ENCODE results near the gene MPO.

MPO gene

DNA sequence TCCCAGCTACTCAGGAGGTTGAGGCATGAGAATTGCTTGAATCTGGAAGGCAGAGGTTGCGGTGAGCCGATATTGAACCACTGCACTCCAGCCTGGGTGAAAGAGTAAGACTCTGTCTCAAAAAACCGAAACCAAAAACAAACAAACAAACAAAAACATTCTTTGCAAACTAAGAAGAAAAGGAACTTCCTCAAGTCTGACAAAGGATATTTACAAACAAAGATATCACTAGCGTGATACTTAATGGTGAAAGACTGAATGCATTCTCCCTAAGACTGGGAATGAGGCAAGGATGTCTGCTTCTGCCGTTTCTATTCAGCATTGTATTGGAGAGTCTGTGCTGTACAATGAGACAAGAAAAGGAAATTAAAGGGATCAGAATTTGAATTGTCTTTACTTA, 10.5 kb upstream of the MPO start:
- TF ChIP-seq CSRNP3 (CRISPR knock-in tag; IDR thresholded peaks at IDR 0.05), result no peak
- no peak for TF ChIP-seq TOX (CRISPR knock-in tag; IDR thresholded peaks at IDR 0.05; ENCODE audit: borderline replicate concordance)
- no peak for TF ChIP-seq RARB (CRISPR knock-in tag; IDR thresholded peaks at IDR 0.05)
- TF ChIP-seq BACH2 (CRISPR knock-in tag; IDR thresholded peaks at IDR 0.05; ENCODE audit: borderline replicate concordance), result no peak
- TF ChIP-seq, protein P1, sequence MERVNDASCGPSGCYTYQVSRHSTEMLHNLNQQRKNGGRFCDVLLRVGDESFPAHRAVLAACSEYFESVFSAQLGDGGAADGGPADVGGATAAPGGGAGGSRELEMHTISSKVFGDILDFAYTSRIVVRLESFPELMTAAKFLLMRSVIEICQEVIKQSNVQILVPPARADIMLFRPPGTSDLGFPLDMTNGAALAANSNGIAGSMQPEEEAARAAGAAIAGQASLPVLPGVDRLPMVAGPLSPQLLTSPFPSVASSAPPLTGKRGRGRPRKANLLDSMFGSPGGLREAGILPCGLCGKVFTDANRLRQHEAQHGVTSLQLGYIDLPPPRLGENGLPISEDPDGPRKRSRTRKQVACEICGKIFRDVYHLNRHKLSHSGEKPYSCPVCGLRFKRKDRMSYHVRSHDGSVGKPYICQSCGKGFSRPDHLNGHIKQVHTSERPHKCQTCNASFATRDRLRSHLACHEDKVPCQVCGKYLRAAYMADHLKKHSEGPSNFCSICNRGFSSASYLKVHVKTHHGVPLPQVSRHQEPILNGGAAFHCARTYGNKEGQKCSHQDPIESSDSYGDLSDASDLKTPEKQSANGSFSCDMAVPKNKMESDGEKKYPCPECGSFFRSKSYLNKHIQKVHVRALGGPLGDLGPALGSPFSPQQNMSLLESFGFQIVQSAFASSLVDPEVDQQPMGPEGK (CRISPR knock-in tag; IDR thresholded peaks at IDR 0.05; ENCODE audit: borderline replicate concordance), result no peak
- TF ChIP-seq TCF4 (CRISPR knock-in tag; IDR thresholded peaks at IDR 0.05; ENCODE audit: borderline replicate concordance), result no peak
- no peak for TF ChIP-seq POU6F1 (CRISPR knock-in tag; IDR thresholded peaks at IDR 0.05; ENCODE audit: borderline replicate concordance, low read depth)
- TF ChIP-seq GLIS3 (CRISPR knock-in tag; IDR thresholded peaks at IDR 0.05), result no peak
- no peak for TF ChIP-seq ZNF8 (CRISPR knock-in tag; IDR thresholded peaks at IDR 0.05)
- TF ChIP-seq TSHZ2 (CRISPR knock-in tag; IDR thresholded peaks at IDR 0.05), result no peak
- no peak for TF ChIP-seq CREB5 (CRISPR knock-in tag; IDR thresholded peaks at IDR 0.05; ENCODE audit: low read depth)
- TF ChIP-seq ISL1 (CRISPR knock-in tag; IDR thresholded peaks at IDR 0.05), result no peak
- TF ChIP-seq ZNF565 (CRISPR knock-in tag; conservative IDR thresholded peaks at IDR 0.05; ENCODE audit: low read depth), result no peak
- TF ChIP-seq ZNF70 (CRISPR knock-in tag; IDR thresholded peaks at IDR 0.05), result no peak
- no peak for ATAC-seq

GRCh38 chr17:58289869-58290268, 9.1 kb upstream of the MPO start:
- ATAC-seq, result no peak
- TF ChIP-seq ARNTL (CRISPR knock-in tag; IDR thresholded peaks at IDR 0.05; ENCODE audit: borderline replicate concordance, low read depth), result no peak
- no peak for TF ChIP-seq ZNF565 (CRISPR knock-in tag; conservative IDR thresholded peaks at IDR 0.05; ENCODE audit: low read depth)
- TF ChIP-seq, protein P1 (CRISPR knock-in tag; IDR thresholded peaks at IDR 0.05; ENCODE audit: borderline replicate concordance), result no peak
- no peak for TF ChIP-seq POU6F1 (CRISPR knock-in tag; IDR thresholded peaks at IDR 0.05; ENCODE audit: borderline replicate concordance, low read depth)
- TF ChIP-seq TOX (CRISPR knock-in tag; IDR thresholded peaks at IDR 0.05; ENCODE audit: borderline replicate concordance), result no peak
- TF ChIP-seq ZC3H10 (CRISPR knock-in tag; IDR thresholded peaks at IDR 0.05), result no peak
- no peak for TF ChIP-seq GLIS3 (CRISPR knock-in tag; IDR thresholded peaks at IDR 0.05)
- TF ChIP-seq TCF4 (CRISPR knock-in tag; IDR thresholded peaks at IDR 0.05; ENCODE audit: borderline replicate concordance), result no peak
- no peak for TF ChIP-seq TSHZ2 (CRISPR knock-in tag; IDR thresholded peaks at IDR 0.05)
- no peak for TF ChIP-seq SNAI2 (CRISPR knock-in tag; IDR thresholded peaks at IDR 0.05)
- TF ChIP-seq CSRNP3 (CRISPR knock-in tag; IDR thresholded peaks at IDR 0.05), result no peak
- TF ChIP-seq ZNF70 (CRISPR knock-in tag; IDR thresholded peaks at IDR 0.05), result no peak
- TF ChIP-seq OSR1 (CRISPR knock-in tag; IDR thresholded peaks at IDR 0.05), result no peak
- TF ChIP-seq PPARA (CRISPR knock-in tag; IDR thresholded peaks at IDR 0.05; ENCODE audit: borderline replicate concordance), result no peak
- no peak for TF ChIP-seq CSDC2 (CRISPR knock-in tag; IDR thresholded peaks at IDR 0.05)
- no peak for TF ChIP-seq ZNF8 (CRISPR knock-in tag; IDR thresholded peaks at IDR 0.05)
- no peak for TF ChIP-seq ZFP3 (CRISPR knock-in tag; IDR thresholded peaks at IDR 0.05)
- TF ChIP-seq RARB (CRISPR knock-in tag; IDR thresholded peaks at IDR 0.05), result no peak

All from SK-N-SH treated with all-trans-retinoic acid at 6 μM for 48 hours (cell line).